HepG2 (cell line): ENCODE measurements around the gene TYW1B. TPM values are rescaled to one million over a fixed set of nuclear protein-coding genes. Genes with fewer than 3 reads are reported as not detected.
"Not testable (repeated sequence)": the region's sequence is repeated elsewhere in the genome, so short reads cannot be mapped to it uniquely, and the experiment has no call there.

Source experiments
- ATAC-seq: fragments of 200-7000 bp; cut with Tn5 transposase; 3 replicates; pipeline ENCODE4 v1.9.1; 2020; ENCODE audit warnings: mild to moderate bottlenecking, moderate library complexity
- BruUV-seq: library from RNA; stranded (reverse); fragments of 400-500 nt; replicated peaks from 2 replicates; lab custom pipeline; 2021; lab: Mats Ljungman, UMichigan
- CTCF ChIA-PET: fragments of 300-600 bp; formaldehyde crosslinking; extraction: SDS; loops from one replicate; lab custom pipeline; 2021; ENCODE audit warnings: low total read pairs, inconsistent platforms, low intra/inter-chr PET ratio; lab: Yijun Ruan, JAX
- POLR2A ChIA-PET: fragments of 350-600 bp; sonication (Branson Sonifier 250); formaldehyde crosslinking; loops from one replicate; lab custom pipeline; 2020; ENCODE audit warnings: antibody characterized with exemption, inconsistent platforms; lab: Yijun Ruan, JAX
- DNase-seq: peaks from one replicate; pipeline ENCODE4 v3.0.0-alpha.2; 2015; ENCODE audit warnings: low spot score
- FAIRE-seq: peaks from 3 replicates; lab custom pipeline; 2011; peaks lifted over from hg19 to GRCh38; lab: Jason Lieb, UNC
- H2AFZ ChIP-seq: one replicate; pipeline ENCODE4 v1.6.1; 2011; ENCODE audit warnings: low read length, inconsistent platforms
- H3K27ac ChIP-seq: fragments of 300-600 bp; 3 replicates; pipeline ENCODE4 v1.8.0; 2011; ENCODE audit warnings: mixed run types, mild to moderate bottlenecking, mixed read lengths, low read length, inconsistent platforms; ENCODE audit not compliant: insufficient read depth; ENCODE audit errors: extremely low read length
- H3K27me3 ChIP-seq, 2 experiments: fragments of 200-600 bp in 1 of 2; 2 replicates in 1 of 2; 3 replicates in 1 of 2; pipeline versions ENCODE4 v1.6.0 to v1.8.0; 2011; ENCODE audit warnings: low read length in 2 of 2, mild to moderate bottlenecking in 2 of 2, moderate library complexity in 2 of 2, inconsistent platforms in 1 of 2; ENCODE audit not compliant: insufficient read depth in 2 of 2, control insufficient read depth in 1 of 2
- H3K36me3 ChIP-seq, 2 experiments: fragments of 200-600 bp in 1 of 2; replicated peaks in 1 of 2; 2 replicates in 1 of 2; 3 replicates in 1 of 2; pipeline versions ENCODE4 v1.5.1 to v1.8.0; 2011; ENCODE audit warnings: low read length in 2 of 2, inconsistent platforms in 1 of 2; ENCODE audit not compliant: insufficient read depth in 2 of 2, control insufficient read depth in 1 of 2
- H3K4me1 ChIP-seq: 2 replicates; pipeline ENCODE4 v1.5.1; 2012; ENCODE audit warnings: low read length, inconsistent platforms; ENCODE audit not compliant: insufficient read depth
- H3K4me2 ChIP-seq: 2 replicates; pipeline ENCODE4 v1.6.0; 2011; ENCODE audit warnings: low read depth, low read length, inconsistent platforms
- H3K4me3 ChIP-seq, 3 experiments: fragments of 200-600 bp in 1 of 3; sonication (generic), shearing (Covaris generic) in 1 of 3; replicated peaks in 1 of 3; 2 replicates each; pipeline ENCODE4 v1.5.1; 2011 to 2016; ENCODE audit warnings: low read length in 3 of 3, inconsistent platforms in 2 of 3, low read depth in 2 of 3, mild to moderate bottlenecking in 2 of 3, control low read depth in 1 of 3, mixed read lengths in 1 of 3; ENCODE audit not compliant: insufficient read depth in 1 of 3
- H3K79me2 ChIP-seq: one replicate; pipeline ENCODE4 v1.6.1; 2011; ENCODE audit warnings: low read length, inconsistent platforms; ENCODE audit not compliant: insufficient read depth
- H3K9ac ChIP-seq: 2 replicates; pipeline ENCODE4 v1.6.0; 2011; ENCODE audit warnings: mild to moderate bottlenecking, low read depth, low read length, inconsistent platforms; ENCODE audit not compliant: insufficient read depth
- H3K9me3 ChIP-seq: 2 replicates; pipeline ENCODE4 v1.5.1; 2012; ENCODE audit warnings: mild to moderate bottlenecking, low read length
- H4K20me1 ChIP-seq: 2 replicates; pipeline ENCODE4 v1.6.0; 2011; ENCODE audit warnings: inconsistent platforms, mild to moderate bottlenecking, low read length, moderate library complexity; ENCODE audit not compliant: insufficient read depth
- WGBS: methylation state at CpG from one replicate; pipeline ENCODE4 v1.1.6; 2017; ENCODE audit warnings: low lambda C conversion rate; 5-methylcytosine and 5-hydroxymethylcytosine counted together
- in situ Hi-C: cut with HindIII; loops from 2 replicates; pipeline ENCODE4 v1.10.0; 2017; ENCODE audit warnings: low pct_unique_long_range_greater_than_20kb; ENCODE audit not compliant: extremely low pct_ligation_motif_present
- intact Hi-C: fragments of 100-400 bp; cut with micrococcal nuclease; formaldehyde crosslinking; loops from one replicate; pipeline ENCODE4 v1.10.0; 2022; ENCODE audit not compliant: unreplicated experiment
- polyA plus RNA-seq, 8 experiments: library from polyadenylated mRNA; depleted of rRNA in 3 of 8; stranded (reverse) in 7 of 8; unstranded in 1 of 8; fragments of >200 nt; fragmentation: Illumina TruSeq in 4 of 8; extraction: Trizol in 4 of 8; gene quantifications; 2 replicates each; pipeline versions ENCODE4 v1.2.1 to v1.2.3, GENCODE V29; 2011 to 2016; ENCODE audit warnings: low read depth in 4 of 8, missing spikeins in 1 of 8, mixed read lengths in 1 of 8; ENCODE audit not compliant: insufficient read depth in 1 of 8
- total RNA-seq, 5 experiments: library from RNA; depleted of rRNA; stranded (reverse); fragments of >200 nt; fragmentation: Illumina TruSeq; extraction: Trizol; gene quantifications; 2 replicates each; pipeline ENCODE4 v1.2.3, GENCODE V29; 2016; ENCODE audit warnings: low read depth in 1 of 5

The TYW1B gene
- total and polyA plus RNA-seq, 2 of the 13 experiments (the other 11 are each of a cell fraction or from before 2014, with no cell fraction given): 2.0 to 5.5 TPM

GRCh38 chr7:72667049-72667448, 161.0 kb downstream of the TYW1B start:
- intact Hi-C loops, BruUV-seq, H3K9ac ChIP-seq, ATAC-seq, FAIRE-seq, H3K27me3 ChIP-seq, H3K4me1 ChIP-seq, H3K36me3 ChIP-seq, H3K4me2 ChIP-seq, H3K79me2 ChIP-seq, H3K9me3 ChIP-seq, H2AFZ ChIP-seq, in situ Hi-C loops, CTCF ChIA-PET, H3K27ac ChIP-seq, POLR2A ChIA-PET, H3K4me3 ChIP-seq, DNase-seq, H4K20me1 ChIP-seq: not testable (repeated sequence)
- WGBS: 74% methylated on average over 3 of the region's 3 CpGs

GRCh38 chr7:72648574-72648973, 179.4 kb downstream of the TYW1B start:
- H3K4me3 ChIP-seq, H3K4me1 ChIP-seq, in situ Hi-C loops, H3K27ac ChIP-seq, H3K4me2 ChIP-seq, FAIRE-seq, CTCF ChIA-PET, H3K9me3 ChIP-seq, H2AFZ ChIP-seq, H3K36me3 ChIP-seq, H4K20me1 ChIP-seq, H3K9ac ChIP-seq, ATAC-seq, H3K79me2 ChIP-seq, DNase-seq, BruUV-seq, intact Hi-C loops, H3K27me3 ChIP-seq, POLR2A ChIA-PET: not testable (repeated sequence)
- WGBS: 94% methylated on average over 4 of the region's 4 CpGs

GRCh38 chr7:72643708-72644107, 184.3 kb downstream of the TYW1B start:
- H4K20me1 ChIP-seq, CTCF ChIA-PET, in situ Hi-C loops, H3K9me3 ChIP-seq, DNase-seq, H3K4me2 ChIP-seq, H3K27me3 ChIP-seq, H2AFZ ChIP-seq, H3K4me1 ChIP-seq, FAIRE-seq, ATAC-seq, H3K36me3 ChIP-seq, BruUV-seq, H3K27ac ChIP-seq, H3K4me3 ChIP-seq, intact Hi-C loops, H3K79me2 ChIP-seq, POLR2A ChIA-PET, H3K9ac ChIP-seq: not testable (repeated sequence)
- WGBS: 94% methylated on average over 1 of the region's 1 CpG

- CTCF ChIA-PET, H3K79me2 ChIP-seq, H3K36me3 ChIP-seq, H2AFZ ChIP-seq, DNase-seq, H3K4me2 ChIP-seq, intact Hi-C loops, ATAC-seq, H3K4me3 ChIP-seq, H3K4me1 ChIP-seq, BruUV-seq, H3K27me3 ChIP-seq, POLR2A ChIA-PET, in situ Hi-C loops, H3K27ac ChIP-seq, H3K9me3 ChIP-seq, H3K9ac ChIP-seq, H4K20me1 ChIP-seq, FAIRE-seq: not testable (repeated sequence)
- 79% methylated on average over 5 of the region's 5 CpGs for WGBS
Measured at GRCh38 chr7:72641485-72642248, 186.3 kb downstream of the TYW1B start.
